HG02981 (cell line): Measurements from ENCODE around the gene ITGAE.
A peak's percentile ranks its signal among the peaks of the same experiment; 100 is the strongest.
"Not testable (repeated sequence)": the region's sequence is repeated elsewhere in the genome, so short reads cannot be mapped to it uniquely, and the experiment has no call there.

Source experiments
- ATAC-seq: cut with Tn5 transposase; IDR thresholded peaks from one replicate; pipeline ENCODE4 v1.9.1; 2021; ENCODE audit warnings: mild to moderate bottlenecking, moderate library complexity; ENCODE audit not compliant: unreplicated experiment

Gene ITGAE

GRCh38 chr17:3796110-3796821 lies 4.7 kb downstream of the ITGAE start:
- peak; percentile 83 for ATAC-seq

- ATAC-seq: no peak
Measured at GRCh38 chr17:3795390-3796102, 5.4 kb downstream of the ITGAE start.

- ATAC-seq: no peak
Measured at GRCh38 chr17:3794557-3795389, 6.2 kb downstream of the ITGAE start.

- ATAC-seq: not testable (repeated sequence)
Measured at GRCh38 chr17:3794152-3794551, 6.8 kb downstream of the ITGAE start.

GRCh38 chr17:3793258-3793657 lies 7.7 kb downstream of the ITGAE start:
- ATAC-seq: not testable (repeated sequence)

- no peak for ATAC-seq
Measured at GRCh38 chr17:3792481-3792880, 8.5 kb downstream of the ITGAE start.

GRCh38 chr17:3788200-3788599 lies 12.8 kb downstream of the ITGAE start:
- ATAC-seq: no peak

GRCh38 chr17:3785323-3785722 lies 15.7 kb downstream of the ITGAE start:
- not testable (repeated sequence) for ATAC-seq

- no peak for ATAC-seq
Measured at GRCh38 chr17:3782751-3783150, 18.2 kb downstream of the ITGAE start.

GRCh38 chr17:3780986-3781385 lies 20.0 kb downstream of the ITGAE start:
- no peak for ATAC-seq

GRCh38 chr17:3777366-3778120 lies 23.4 kb downstream of the ITGAE start:
- no peak for ATAC-seq

- ATAC-seq: no peak
Measured at GRCh38 chr17:3773966-3774365, 27.0 kb downstream of the ITGAE start.

- ATAC-seq: no peak
Measured at GRCh38 chr17:3773511-3773910, 27.5 kb downstream of the ITGAE start.

- no peak for ATAC-seq
Measured at GRCh38 chr17:3772764-3773163, 28.2 kb downstream of the ITGAE start.

- no peak for ATAC-seq
Measured at GRCh38 chr17:3771140-3771539, 29.8 kb downstream of the ITGAE start.

- ATAC-seq: no peak
Measured at GRCh38 chr17:3770466-3770865, 30.5 kb downstream of the ITGAE start.

GRCh38 chr17:3768769-3769168 lies 32.2 kb downstream of the ITGAE start:
- ATAC-seq: no peak

- no peak for ATAC-seq
Measured at GRCh38 chr17:3768341-3768740, 32.6 kb downstream of the ITGAE start.

- no peak for ATAC-seq
Measured at GRCh38 chr17:3766779-3767178, 34.2 kb downstream of the ITGAE start.

GRCh38 chr17:3765981-3766380 lies 35.0 kb downstream of the ITGAE start:
- ATAC-seq: no peak

GRCh38 chr17:3763777-3764170 lies 37.2 kb downstream of the ITGAE start:
- ATAC-seq: no peak
